ENCODE results near the gene SLC30A7.
"Not testable (repeated sequence)": the region's sequence is repeated elsewhere in the genome, so short reads cannot be mapped to it uniquely, and the experiment has no call there.

The SLC30A7 gene

GRCh38 chr1:100941580-100942216 lies 45.8 kb downstream of the SLC30A7 start:
- no peak for DNase-seq
- no peak overlapping the region for H2AK5ac ChIP-seq (ENCODE audit: low read length, severe bottlenecking)
- H4K8ac ChIP-seq (ENCODE audit: low read length), result no peak overlapping the region
- H3K4me3 ChIP-seq (ENCODE audit: insufficient read depth in 1 of 2, low read depth in 1 of 2, low read length in 2 of 2), result no peak overlapping the region
- no peak overlapping the region for H2BK12ac ChIP-seq (ENCODE audit: low read length in 2 of 2)
- no peak overlapping the region for H4K91ac ChIP-seq (ENCODE audit: low read length)
- no peak overlapping the region for H3K4ac ChIP-seq (ENCODE audit: low read depth in 1 of 2, low read length in 2 of 2)
- H3K9ac ChIP-seq (ENCODE audit: low read length), result no peak overlapping the region
- peaks cover 5 to 46% of the 10 kb centered on the region in 2 experiments for H3K36me3 ChIP-seq (ENCODE audit: control insufficient read depth in 1 of 2, insufficient read depth in 2 of 2, low read depth in 1 of 2, low read length in 2 of 2)
- no peaks in the 10 kb centered on the region for H3K9me3 ChIP-seq (ENCODE audit: control insufficient read depth, low read length)
- no peak overlapping the region for H3K27ac ChIP-seq (ENCODE audit: low read length, poor library complexity, severe bottlenecking)
- H3K4me1 ChIP-seq (ENCODE audit: control insufficient read depth, insufficient read depth, low read depth, low read length), result no peaks in the 10 kb centered on the region
- H2BK15ac ChIP-seq (ENCODE audit: low read depth, poor library complexity, severe bottlenecking), result no peak overlapping the region
- no peak overlapping the region for H3K23ac ChIP-seq (ENCODE audit: low read length in 2 of 2)
- 99% methylated on average over 7 of the region's 9 CpGs for WGBS
- H2AFZ ChIP-seq (ENCODE audit: low read depth, low read length), result no peak overlapping the region
- no peaks in the 10 kb centered on the region for H3K27me3 ChIP-seq (ENCODE audit: control insufficient read depth in 1 of 2, insufficient read depth in 1 of 2, low read length in 2 of 2)
- H2BK5ac ChIP-seq (ENCODE audit: low read depth, low read length, poor library complexity, severe bottlenecking), result no peak overlapping the region
- H3K79me1 ChIP-seq (replicated peaks; ENCODE audit: low read length, poor library complexity, severe bottlenecking), result peaks cover 15% of the 10 kb centered on the region
- H3K18ac ChIP-seq (ENCODE audit: low read depth in 1 of 2, low read length in 2 of 2), result no peak overlapping the region
- H2BK120ac ChIP-seq (ENCODE audit: low read depth, low read length), result no peak overlapping the region
- H3K14ac ChIP-seq (ENCODE audit: low read length in 2 of 2), result no peak overlapping the region
- H3K4me2 ChIP-seq (ENCODE audit: low read length, poor library complexity, severe bottlenecking), result no peak overlapping the region

GRCh38 chr1:100942304-100943046 lies 46.6 kb downstream of the SLC30A7 start:
- Histone ChIP-seq H3K4ac (ENCODE audit: low read depth in 1 of 2, low read length in 2 of 2) (no peak overlapping the region), H3K9me3 (ENCODE audit: control insufficient read depth, low read length) (no peaks in the 10 kb centered on the region), H2BK12ac (ENCODE audit: low read length in 2 of 2) (no peak overlapping the region), H3K27me3 (ENCODE audit: control insufficient read depth in 1 of 2, insufficient read depth in 1 of 2, low read length in 2 of 2) (no peaks in the 10 kb centered on the region), H2AK5ac (ENCODE audit: low read length, severe bottlenecking) (no peak overlapping the region), H3K18ac (ENCODE audit: low read depth in 1 of 2, low read length in 2 of 2) (no peak overlapping the region), H4K91ac (ENCODE audit: low read length) (no peak overlapping the region), H2BK5ac (ENCODE audit: low read depth, low read length, poor library complexity, severe bottlenecking) (no peak overlapping the region), H3K4me3 (ENCODE audit: insufficient read depth in 1 of 2, low read depth in 1 of 2, low read length in 2 of 2) (no peak overlapping the region), H3K14ac (ENCODE audit: low read length in 2 of 2) (no peak overlapping the region), H2AFZ (ENCODE audit: low read depth, low read length) (no peak overlapping the region), H2BK120ac (ENCODE audit: low read depth, low read length) (no peak overlapping the region), H4K8ac (ENCODE audit: low read length) (no peak overlapping the region), H3K9ac (ENCODE audit: low read length) (no peak overlapping the region), H3K36me3 (ENCODE audit: control insufficient read depth in 1 of 2, insufficient read depth in 2 of 2, low read depth in 1 of 2, low read length in 2 of 2) (peaks cover 5 to 38% of the 10 kb centered on the region in 2 experiments), H3K4me1 (ENCODE audit: control insufficient read depth, insufficient read depth, low read depth, low read length) (no peaks in the 10 kb centered on the region), H3K4me2 (ENCODE audit: low read length, poor library complexity, severe bottlenecking) (no peak overlapping the region), H3K23ac (ENCODE audit: low read length in 2 of 2) (no peak overlapping the region), H2BK15ac (ENCODE audit: low read depth, poor library complexity, severe bottlenecking) (no peak overlapping the region), H3K27ac (ENCODE audit: low read length, poor library complexity, severe bottlenecking) (no peak overlapping the region), H3K79me1 (replicated peaks; ENCODE audit: low read length, poor library complexity, severe bottlenecking) (peaks cover 15% of the 10 kb centered on the region)
- DNase-seq, result no peak
- 100% methylated on average over 2 of the region's 2 CpGs for WGBS

GRCh38 chr1:100943533-100943932 lies 47.6 kb downstream of the SLC30A7 start:
- H2BK12ac ChIP-seq (ENCODE audit: low read length in 2 of 2), result no peak overlapping the region
- H3K14ac ChIP-seq (ENCODE audit: low read length in 2 of 2), result no peak overlapping the region
- 100% methylated on average over 1 of the region's 1 CpG for WGBS
- H3K79me1 ChIP-seq (replicated peaks; ENCODE audit: low read length, poor library complexity, severe bottlenecking), result peaks cover 13% of the 10 kb centered on the region
- no peaks in the 10 kb centered on the region for H3K9me3 ChIP-seq (ENCODE audit: control insufficient read depth, low read length)
- no peak overlapping the region for H2AK5ac ChIP-seq (ENCODE audit: low read length, severe bottlenecking)
- H3K4me3 ChIP-seq (ENCODE audit: insufficient read depth in 1 of 2, low read depth in 1 of 2, low read length in 2 of 2), result no peak overlapping the region
- H3K4me2 ChIP-seq (ENCODE audit: low read length, poor library complexity, severe bottlenecking), result no peak overlapping the region
- no peak overlapping the region for H2AFZ ChIP-seq (ENCODE audit: low read depth, low read length)
- H3K4ac ChIP-seq (ENCODE audit: low read depth in 1 of 2, low read length in 2 of 2), result no peak overlapping the region
- no peaks in the 10 kb centered on the region for H3K4me1 ChIP-seq (ENCODE audit: control insufficient read depth, insufficient read depth, low read depth, low read length)
- H2BK120ac ChIP-seq (ENCODE audit: low read depth, low read length), result no peak overlapping the region
- H3K36me3 ChIP-seq (ENCODE audit: control insufficient read depth in 1 of 2, insufficient read depth in 2 of 2, low read depth in 1 of 2, low read length in 2 of 2), result peaks cover 5 to 28% of the 10 kb centered on the region in 2 experiments
- H2BK15ac ChIP-seq (ENCODE audit: low read depth, poor library complexity, severe bottlenecking), result no peak overlapping the region
- DNase-seq, result no peak
- H3K27me3 ChIP-seq (ENCODE audit: control insufficient read depth in 1 of 2, insufficient read depth in 1 of 2, low read length in 2 of 2), result no peaks in the 10 kb centered on the region
- H4K8ac ChIP-seq (ENCODE audit: low read length), result no peak overlapping the region
- no peak overlapping the region for H3K9ac ChIP-seq (ENCODE audit: low read length)
- H3K23ac ChIP-seq (ENCODE audit: low read length in 2 of 2), result no peak overlapping the region
- H4K91ac ChIP-seq (ENCODE audit: low read length), result no peak overlapping the region
- H3K18ac ChIP-seq (ENCODE audit: low read depth in 1 of 2, low read length in 2 of 2), result no peak overlapping the region
- no peak overlapping the region for H2BK5ac ChIP-seq (ENCODE audit: low read depth, low read length, poor library complexity, severe bottlenecking)
- H3K27ac ChIP-seq (ENCODE audit: low read length, poor library complexity, severe bottlenecking), result no peak overlapping the region

- H3K18ac ChIP-seq (ENCODE audit: low read depth in 1 of 2, low read length in 2 of 2); H2BK15ac ChIP-seq (ENCODE audit: low read depth, poor library complexity, severe bottlenecking); H2BK5ac ChIP-seq (ENCODE audit: low read depth, low read length, poor library complexity, severe bottlenecking); H3K9ac ChIP-seq (ENCODE audit: low read length); H3K27ac ChIP-seq (ENCODE audit: low read length, poor library complexity, severe bottlenecking); H4K8ac ChIP-seq (ENCODE audit: low read length); H2BK12ac ChIP-seq (ENCODE audit: low read length in 2 of 2); H3K4ac ChIP-seq (ENCODE audit: low read depth in 1 of 2, low read length in 2 of 2); H3K9me3 ChIP-seq (ENCODE audit: control insufficient read depth, low read length); H2BK120ac ChIP-seq (ENCODE audit: low read depth, low read length); H2AK5ac ChIP-seq (ENCODE audit: low read length, severe bottlenecking); H3K27me3 ChIP-seq (ENCODE audit: control insufficient read depth in 1 of 2, insufficient read depth in 1 of 2, low read length in 2 of 2); H2AFZ ChIP-seq (ENCODE audit: low read depth, low read length); H3K23ac ChIP-seq (ENCODE audit: low read length in 2 of 2); H3K14ac ChIP-seq (ENCODE audit: low read length in 2 of 2); H3K4me3 ChIP-seq (ENCODE audit: insufficient read depth in 1 of 2, low read depth in 1 of 2, low read length in 2 of 2); H3K4me2 ChIP-seq (ENCODE audit: low read length, poor library complexity, severe bottlenecking); DNase-seq; H4K91ac ChIP-seq (ENCODE audit: low read length); H3K4me1 ChIP-seq (ENCODE audit: control insufficient read depth, insufficient read depth, low read depth, low read length): not testable (repeated sequence)
- H3K36me3 ChIP-seq (ENCODE audit: control insufficient read depth in 1 of 2, insufficient read depth in 2 of 2, low read depth in 1 of 2, low read length in 2 of 2), result peaks cover 5 to 18% of the 10 kb centered on the region in 2 experiments
- WGBS, result 100% methylated on average over 2 of the region's 3 CpGs
- peaks cover 12% of the 10 kb centered on the region for H3K79me1 ChIP-seq (replicated peaks; ENCODE audit: low read length, poor library complexity, severe bottlenecking)
These were observed 50.2 kb downstream of the SLC30A7 start for GRCh38 chr1:100946064-100946463.

Measured in mesenchymal stem cell (in vitro differentiated cells and primary cell).